ENCODE results near the gene MYMX. TPM values are rescaled to one million over a fixed set of nuclear protein-coding genes. Genes with fewer than 3 reads are reported as not detected.

Gene MYMX
- total RNA-seq, 1 experiment from 2014 or later, result 1.8 TPM

GRCh38 chr6:44256775-44257024 lies 40.0 kb downstream of the MYMX start:
- H3K4me1 ChIP-seq (ENCODE audit: control insufficient read depth, insufficient read depth, low read length), result peaks cover 41% of the 10 kb centered on the region
- no peaks in the 10 kb centered on the region for H3K27me3 ChIP-seq (ENCODE audit: control insufficient read depth, insufficient read depth, low read length)
- H3K27ac ChIP-seq (ENCODE audit: low read length), result peak overlapping the region; percentile 83
- ChIA-PET POLR2A (interaction anchor here (0.5 to 0.8 kb wide), 4 partner anchors 9 to 752 kb away, joined by 3 to 13 read pairs (median 5); no protein-coding TSS in a partner anchor), CTCF (interaction anchor here (0.7 to 1.3 kb wide), 2 partner anchors 32 to 84 kb away, joined by 4 to 5 read pairs; no protein-coding TSS in a partner anchor)
- peak overlapping the region; percentile 87 to 95 for H3K4me3 ChIP-seq (ENCODE audit: low read depth in 2 of 2, low read length in 2 of 2)
- TF ChIP-seq SIN3A (IDR thresholded peaks at IDR 0.05; ENCODE audit: borderline replicate concordance, insufficient read depth, low read depth, low read length), result no peak
- no peak for TF ChIP-seq POLR2AphosphoS5 (IDR thresholded peaks at IDR 0.05; ENCODE audit: low read depth, low read length)
- 0 out of 2 replicates have a peak, but pooled peaks have one; percentile 3 for TF ChIP-seq TCF7L2 (IDR thresholded peaks at IDR 0.05; ENCODE audit: low read depth, low read length)
- DNase-seq (ENCODE audit: low read depth, low spot score) (no peak), ATAC-seq (no peak)
- H3K36me3 ChIP-seq (ENCODE audit: control insufficient read depth, insufficient read depth, low read length), result peaks cover 22% of the 10 kb centered on the region
- H3K9me3 ChIP-seq (ENCODE audit: control insufficient read depth, insufficient read depth, low read depth, low read length), result no peaks in the 10 kb centered on the region
- intact Hi-C loops (cut with micrococcal nuclease; ENCODE audit: unreplicated experiment) (loop anchor here (10.0 kb wide), 1 partner anchor 162 kb away; no protein-coding TSS in a partner anchor), in situ Hi-C loops (cut with HindIII; ENCODE audit: low pct_unique_long_range_greater_than_20kb, low sequenced_read_pairs) (no loop called here)
- no TSS peak for BruUV-seq (replicated peaks)

- peak within 1 kb of the TSS; percentile 83 for H3K27ac ChIP-seq (ENCODE audit: low read length)
- no peaks in the 10 kb centered on the region for H3K27me3 ChIP-seq (ENCODE audit: control insufficient read depth, insufficient read depth, low read length)
- peak; percentile 75 for ATAC-seq
- H3K36me3 ChIP-seq (ENCODE audit: control insufficient read depth, insufficient read depth, low read length), result peaks cover 17% of the 10 kb centered on the region
- peak within 1 kb of the TSS; percentile 87 to 95 for H3K4me3 ChIP-seq (ENCODE audit: low read depth in 2 of 2, low read length in 2 of 2)
- in situ Hi-C loops (cut with HindIII; ENCODE audit: low pct_unique_long_range_greater_than_20kb, low sequenced_read_pairs), result no loop called here
- CTCF ChIA-PET, result interaction anchor here (0.7 to 1.3 kb wide), 2 partner anchors 31 to 85 kb away, joined by 4 to 5 read pairs; no protein-coding TSS in a partner anchor
- POLR2A ChIA-PET, result interaction anchor here (0.5 to 0.8 kb wide), 4 partner anchors 9 to 752 kb away, joined by 3 to 13 read pairs (median 5); no protein-coding TSS in a partner anchor
- BruUV-seq (replicated peaks), result no TSS peak
- intact Hi-C loops (cut with micrococcal nuclease; ENCODE audit: unreplicated experiment), result loop anchor here (10.0 kb wide), 1 partner anchor 162 kb away; no protein-coding TSS in a partner anchor
- TF ChIP-seq TCF7L2 (IDR thresholded peaks at IDR 0.05; ENCODE audit: low read depth, low read length) (0 out of 2 replicates have a peak, but pooled peaks have one; percentile 8), POLR2AphosphoS5 (IDR thresholded peaks at IDR 0.05; ENCODE audit: low read depth, low read length) (peak; percentile 77), SIN3A (IDR thresholded peaks at IDR 0.05; ENCODE audit: borderline replicate concordance, insufficient read depth, low read depth, low read length) (peak; percentile 97), REST (IDR thresholded peaks at IDR 0.05; ENCODE audit: insufficient read depth in 1 of 2, low read depth in 2 of 2, low read length in 1 of 2) (no peak), CTCF (IDR thresholded peaks at IDR 0.05) (peak; percentile 98)
- no peaks in the 10 kb centered on the region for H3K9me3 ChIP-seq (ENCODE audit: control insufficient read depth, insufficient read depth, low read depth, low read length)
- H3K4me1 ChIP-seq (ENCODE audit: control insufficient read depth, insufficient read depth, low read length), result peaks cover 42% of the 10 kb centered on the region
- no peak for DNase-seq (ENCODE audit: low read depth, low spot score)
Observed at GRCh38 chr6:44257025-44257752, 40.5 kb downstream of the MYMX start, which contains the start of gene SLC35B2. TSS of gene SLC35B2 (minus strand) at chr6:44257528. CDS start at chr6:44257410, 118 bp downstream.
